ENCODE results near the gene ACTR6.
"Not testable (repeated sequence)": the region's sequence is repeated elsewhere in the genome, so short reads cannot be mapped to it uniquely, and the experiment has no call there.

Gene ACTR6

GRCh38 chr12:100219328-100220109, 18.9 kb downstream of the ACTR6 start:
- Histone ChIP-seq H3K4me1 (ENCODE audit: control insufficient read depth, insufficient read depth, low read length) (no peaks in the 10 kb centered on the region), H3K9me3 (ENCODE audit: control insufficient read depth, insufficient read depth, low read length) (no peaks in the 10 kb centered on the region), H3K36me3 (ENCODE audit: control insufficient read depth, insufficient read depth, low read length) (peaks cover 2% of the 10 kb centered on the region; the same call in 1 of the 2 replicates), H3K27ac (ENCODE audit: low read length) (no peak overlapping the region), H3K4me3 (ENCODE audit: low read length) (no peak overlapping the region), H3K27me3 (ENCODE audit: control insufficient read depth, insufficient read depth, low read length) (no peaks in the 10 kb centered on the region)
- DNase-seq (ENCODE audit: low read depth, low spot score): no peak
- WGBS (ENCODE audit: insufficient coverage, insufficient read length): no CpG with 5 or more reads among the region's 5 CpGs

- no peak overlapping the region for H3K4me3 ChIP-seq (ENCODE audit: low read length)
- H3K9me3 ChIP-seq (ENCODE audit: control insufficient read depth, insufficient read depth, low read length): no peaks in the 10 kb centered on the region
- WGBS (ENCODE audit: insufficient coverage, insufficient read length): no CpG with 5 or more reads among the region's 3 CpGs
- no peaks in the 10 kb centered on the region for H3K27me3 ChIP-seq (ENCODE audit: control insufficient read depth, insufficient read depth, low read length)
- no peak overlapping the region for H3K27ac ChIP-seq (ENCODE audit: low read length)
- no peak for DNase-seq (ENCODE audit: low read depth, low spot score)
- H3K36me3 ChIP-seq (ENCODE audit: control insufficient read depth, insufficient read depth, low read length): peaks cover 4% of the 10 kb centered on the region; the same call in 1 of the 2 replicates
- no peaks in the 10 kb centered on the region for H3K4me1 ChIP-seq (ENCODE audit: control insufficient read depth, insufficient read depth, low read length)
These were observed 20.9 kb downstream of the ACTR6 start for GRCh38 chr12:100221523-100221922.

- H3K9me3 ChIP-seq (ENCODE audit: control insufficient read depth, insufficient read depth, low read length); H3K27ac ChIP-seq (ENCODE audit: low read length); DNase-seq (ENCODE audit: low read depth, low spot score); H3K36me3 ChIP-seq (ENCODE audit: control insufficient read depth, insufficient read depth, low read length); H3K4me1 ChIP-seq (ENCODE audit: control insufficient read depth, insufficient read depth, low read length); H3K4me3 ChIP-seq (ENCODE audit: low read length); H3K27me3 ChIP-seq (ENCODE audit: control insufficient read depth, insufficient read depth, low read length): not testable (repeated sequence)
- no CpG with 5 or more reads among the region's 6 CpGs for WGBS (ENCODE audit: insufficient coverage, insufficient read length)
These were observed 21.6 kb downstream of the ACTR6 start for GRCh38 chr12:100222173-100222572.

GRCh38 chr12:100225491-100225890, 24.9 kb downstream of the ACTR6 start:
- no peaks in the 10 kb centered on the region for H3K4me1 ChIP-seq (ENCODE audit: control insufficient read depth, insufficient read depth, low read length)
- peaks cover 2% of the 10 kb centered on the region; the same call in 1 of the 2 replicates for H3K36me3 ChIP-seq (ENCODE audit: control insufficient read depth, insufficient read depth, low read length)
- no peak for DNase-seq (ENCODE audit: low read depth, low spot score)
- no peaks in the 10 kb centered on the region for H3K27me3 ChIP-seq (ENCODE audit: control insufficient read depth, insufficient read depth, low read length)
- no peak overlapping the region for H3K27ac ChIP-seq (ENCODE audit: low read length)
- no peak overlapping the region for H3K4me3 ChIP-seq (ENCODE audit: low read length)
- H3K9me3 ChIP-seq (ENCODE audit: control insufficient read depth, insufficient read depth, low read length): no peaks in the 10 kb centered on the region

- Histone ChIP-seq H3K27me3 (ENCODE audit: control insufficient read depth, insufficient read depth, low read length) (no peaks in the 10 kb centered on the region), H3K4me1 (ENCODE audit: control insufficient read depth, insufficient read depth, low read length) (no peaks in the 10 kb centered on the region), H3K36me3 (ENCODE audit: control insufficient read depth, insufficient read depth, low read length) (peaks cover 2% of the 10 kb centered on the region; the same call in 1 of the 2 replicates), H3K4me3 (ENCODE audit: low read length) (no peak overlapping the region), H3K9me3 (ENCODE audit: control insufficient read depth, insufficient read depth, low read length) (no peaks in the 10 kb centered on the region), H3K27ac (ENCODE audit: low read length) (no peak overlapping the region)
- no peak for DNase-seq (ENCODE audit: low read depth, low spot score)
- WGBS (ENCODE audit: insufficient coverage, insufficient read length): no CpG with 5 or more reads among the region's 5 CpGs
These were observed 28.5 kb downstream of the ACTR6 start for GRCh38 chr12:100229036-100229635.

GRCh38 chr12:100229876-100230275, 29.3 kb downstream of the ACTR6 start:
- Histone ChIP-seq H3K36me3 (ENCODE audit: control insufficient read depth, insufficient read depth, low read length) (peaks cover 2% of the 10 kb centered on the region; the same call in 1 of the 2 replicates), H3K9me3 (ENCODE audit: control insufficient read depth, insufficient read depth, low read length) (no peaks in the 10 kb centered on the region), H3K27me3 (ENCODE audit: control insufficient read depth, insufficient read depth, low read length) (no peaks in the 10 kb centered on the region), H3K27ac (ENCODE audit: low read length) (no peak overlapping the region), H3K4me1 (ENCODE audit: control insufficient read depth, insufficient read depth, low read length) (no peaks in the 10 kb centered on the region), H3K4me3 (ENCODE audit: low read length) (no peak overlapping the region)
- DNase-seq (ENCODE audit: low read depth, low spot score): no peak
- no CpG with 5 or more reads among the region's 4 CpGs for WGBS (ENCODE audit: insufficient coverage, insufficient read length)

- H3K36me3 ChIP-seq (ENCODE audit: control insufficient read depth, insufficient read depth, low read length); H3K4me3 ChIP-seq (ENCODE audit: low read length); H3K9me3 ChIP-seq (ENCODE audit: control insufficient read depth, insufficient read depth, low read length); DNase-seq (ENCODE audit: low read depth, low spot score); H3K4me1 ChIP-seq (ENCODE audit: control insufficient read depth, insufficient read depth, low read length); H3K27ac ChIP-seq (ENCODE audit: low read length); H3K27me3 ChIP-seq (ENCODE audit: control insufficient read depth, insufficient read depth, low read length): not testable (repeated sequence)
- WGBS (ENCODE audit: insufficient coverage, insufficient read length): no CpG with 5 or more reads among the region's 3 CpGs
These were observed 31.3 kb downstream of the ACTR6 start for GRCh38 chr12:100231873-100232272.

GRCh38 chr12:100234166-100234565, 33.6 kb downstream of the ACTR6 start:
- H3K27ac ChIP-seq (ENCODE audit: low read length): no peak overlapping the region
- no peak for DNase-seq (ENCODE audit: low read depth, low spot score)
- no peaks in the 10 kb centered on the region for H3K36me3 ChIP-seq (ENCODE audit: control insufficient read depth, insufficient read depth, low read length)
- H3K9me3 ChIP-seq (ENCODE audit: control insufficient read depth, insufficient read depth, low read length): no peaks in the 10 kb centered on the region
- H3K4me1 ChIP-seq (ENCODE audit: control insufficient read depth, insufficient read depth, low read length): no peaks in the 10 kb centered on the region
- no CpG with 5 or more reads among the region's 3 CpGs for WGBS (ENCODE audit: insufficient coverage, insufficient read length)
- no peaks in the 10 kb centered on the region for H3K27me3 ChIP-seq (ENCODE audit: control insufficient read depth, insufficient read depth, low read length)
- no peak overlapping the region for H3K4me3 ChIP-seq (ENCODE audit: low read length)

GRCh38 chr12:100234591-100235304, 34.1 kb downstream of the ACTR6 start:
- Histone ChIP-seq H3K36me3 (ENCODE audit: control insufficient read depth, insufficient read depth, low read length) (no peaks in the 10 kb centered on the region), H3K4me1 (ENCODE audit: control insufficient read depth, insufficient read depth, low read length) (no peaks in the 10 kb centered on the region), H3K4me3 (ENCODE audit: low read length) (no peak overlapping the region), H3K9me3 (ENCODE audit: control insufficient read depth, insufficient read depth, low read length) (no peaks in the 10 kb centered on the region), H3K27me3 (ENCODE audit: control insufficient read depth, insufficient read depth, low read length) (no peaks in the 10 kb centered on the region), H3K27ac (ENCODE audit: low read length) (no peak overlapping the region)
- WGBS (ENCODE audit: insufficient coverage, insufficient read length): no CpG with 5 or more reads among the region's 7 CpGs
- peak; percentile 11 for DNase-seq (ENCODE audit: low read depth, low spot score)

GRCh38 chr12:100238801-100239200, 38.2 kb downstream of the ACTR6 start:
- Histone ChIP-seq H3K27me3 (ENCODE audit: control insufficient read depth, insufficient read depth, low read length) (no peaks in the 10 kb centered on the region), H3K27ac (ENCODE audit: low read length) (no peak overlapping the region), H3K36me3 (ENCODE audit: control insufficient read depth, insufficient read depth, low read length) (no peaks in the 10 kb centered on the region), H3K4me1 (ENCODE audit: control insufficient read depth, insufficient read depth, low read length) (no peaks in the 10 kb centered on the region), H3K4me3 (ENCODE audit: low read length) (no peak overlapping the region), H3K9me3 (ENCODE audit: control insufficient read depth, insufficient read depth, low read length) (no peaks in the 10 kb centered on the region)
- no peak for DNase-seq (ENCODE audit: low read depth, low spot score)
- WGBS (ENCODE audit: insufficient coverage, insufficient read length): no CpG with 5 or more reads among the region's 3 CpGs

Data from iPS DF 6.9 (cell line).